Hippocampal formation (tissue), 2 donors: Measurements from ENCODE around the gene ZNF593.

Experiments
- DNase-seq, 2 donors: peaks; one replicate each; lab custom pipeline; 2025; lab: John Stamatoyannopoulos, UW

ZNF593 gene

DNA sequence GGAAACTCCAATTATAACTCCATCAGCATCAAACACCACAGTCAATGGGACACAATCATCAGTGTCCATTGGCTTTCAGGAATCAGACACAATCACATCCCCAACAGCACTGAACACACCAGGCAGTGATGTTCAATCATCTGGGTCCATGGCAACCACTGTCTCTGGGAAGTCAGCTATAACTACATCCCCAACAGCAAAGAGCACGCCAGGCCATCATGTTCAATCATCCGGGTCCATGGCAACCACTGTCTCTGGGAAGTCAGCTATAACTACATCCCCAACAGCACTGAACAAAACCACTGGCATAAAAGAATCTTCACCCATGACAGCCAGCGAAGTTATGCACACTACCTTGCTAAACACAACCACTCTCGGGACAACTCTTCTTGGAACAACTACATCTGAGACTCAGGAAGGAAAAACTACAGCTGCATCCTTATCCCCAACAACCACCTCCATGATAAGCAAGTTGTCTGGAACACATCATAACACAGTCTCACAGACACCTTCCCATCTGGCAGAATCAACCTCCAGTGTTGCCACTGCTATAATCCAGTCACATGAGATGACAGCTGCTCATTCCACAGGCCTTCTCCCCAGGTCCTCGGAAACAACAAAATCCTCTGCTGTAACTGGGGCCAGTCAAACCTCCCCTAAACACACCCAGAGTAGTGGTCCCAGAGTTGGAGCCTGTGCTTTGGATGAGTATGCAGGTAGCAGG, 40.6 kb downstream of the ZNF593 start:
- DNase-seq, result no peak

- no peak for DNase-seq
Measured at GRCh38 chr1:26212726-26213125, 43.0 kb downstream of the ZNF593 start.

GRCh38 chr1:26213335-26213905, 43.7 kb downstream of the ZNF593 start:
- no peak for DNase-seq

- DNase-seq, result no peak
Measured at GRCh38 chr1:26215246-26215645, 45.5 kb downstream of the ZNF593 start.

- DNase-seq, result no peak
Measured at GRCh38 chr1:26218906-26219494, 49.3 kb downstream of the ZNF593 start.
